CD4-positive, CD25-positive, alpha-beta regulatory T cell (primary cell): ENCODE measurements around the gene SSTR5. TPM values are rescaled to one million over a fixed set of nuclear protein-coding genes. Genes with fewer than 3 reads are reported as not detected.

ENCODE experiments used
- ATAC-seq, 2 donors: fragments of 150-1000 bp; cut with Tn5 transposase; one replicate each; pipeline ENCODE4 v1.10.0; 2021; ENCODE audit warnings: low read depth in 2 of 2, moderate number of reproducible peaks in 2 of 2, moderate library complexity in 1 of 2
- DNase-seq, 3 donors: peaks; one replicate each; pipeline versions ENCODE4 v3.0.0 to v3.0.0-alpha.2; 2012 to 2022; ENCODE audit warnings: mixed read lengths in 1 of 3
- H3K27ac ChIP-seq: one replicate; pipeline ENCODE4 v1.7.0; 2013; ENCODE audit warnings: mild to moderate bottlenecking, low read length; ENCODE audit not compliant: insufficient read depth, poor library complexity, severe bottlenecking
- H3K27me3 ChIP-seq: one replicate; pipeline ENCODE4 v1.7.0; 2013; ENCODE audit warnings: low read length; ENCODE audit not compliant: control insufficient read depth, insufficient read depth
- H3K36me3 ChIP-seq: one replicate; pipeline ENCODE4 v1.7.0; 2013; ENCODE audit warnings: mild to moderate bottlenecking, low read length, moderate library complexity; ENCODE audit not compliant: control insufficient read depth, insufficient read depth
- H3K4me1 ChIP-seq: 2 replicates; pipeline ENCODE4 v1.7.0; 2013; ENCODE audit warnings: mild to moderate bottlenecking, low read length; ENCODE audit not compliant: insufficient read depth, control insufficient read depth, poor library complexity, severe bottlenecking
- H3K4me3 ChIP-seq: one replicate; pipeline ENCODE4 v1.7.0; 2013; ENCODE audit warnings: low read depth, mild to moderate bottlenecking, low read length, moderate library complexity
- H3K9me3 ChIP-seq, 2 experiments: 1 replicate in 1 of 2; 2 replicates in 1 of 2; pipeline ENCODE4 v1.7.0; 2013; ENCODE audit warnings: low read length in 2 of 2, mild to moderate bottlenecking in 1 of 2, moderate library complexity in 1 of 2; ENCODE audit not compliant: control insufficient read depth in 2 of 2
- H3K27ac Mint-ChIP-seq, 3 donors: one replicate each; pipeline ENCODE4 v1.8.0; 2020 to 2022; ENCODE audit warnings: mild to moderate bottlenecking in 3 of 3, mixed read lengths in 3 of 3, moderate library complexity in 2 of 3
- H3K27me3 Mint-ChIP-seq: one replicate; pipeline ENCODE4 v1.8.0; 2022; ENCODE audit warnings: mild to moderate bottlenecking, mixed read lengths
- H3K36me3 Mint-ChIP-seq: one replicate; pipeline ENCODE4 v1.8.0; 2020; ENCODE audit warnings: mixed read lengths
- H3K4me1 Mint-ChIP-seq, 4 donors: one replicate each; pipeline ENCODE4 v1.8.0; 2020 to 2022; ENCODE audit warnings: mixed read lengths in 4 of 4, mild to moderate bottlenecking in 1 of 4
- H3K4me3 Mint-ChIP-seq, 4 donors: one replicate each; pipeline ENCODE4 v1.8.0; 2020 to 2022; ENCODE audit warnings: mild to moderate bottlenecking in 4 of 4, mixed read lengths in 4 of 4, moderate library complexity in 3 of 4
- H3K9me3 Mint-ChIP-seq, 7 donors: one replicate each; pipeline ENCODE4 v1.8.0; 2020 to 2022; ENCODE audit warnings: mixed read lengths in 7 of 7, mild to moderate bottlenecking in 3 of 7, moderate library complexity in 2 of 7
- polyA plus RNA-seq, 4 donors: library from polyadenylated mRNA; unstranded; fragments of 300-500 nt; fragmentation: Illumina TruSeq; gene quantifications; one replicate each; pipeline ENCODE4 v1.2.3, GENCODE V29; 2021
- total RNA-seq: library from RNA; stranded (reverse); gene quantifications from one replicate; pipeline ENCODE4 v1.2.3, GENCODE V29; 2022

The SSTR5 gene
- total and polyA plus RNA-seq, 5 donors from 2014 or later, result not detected

DNA sequence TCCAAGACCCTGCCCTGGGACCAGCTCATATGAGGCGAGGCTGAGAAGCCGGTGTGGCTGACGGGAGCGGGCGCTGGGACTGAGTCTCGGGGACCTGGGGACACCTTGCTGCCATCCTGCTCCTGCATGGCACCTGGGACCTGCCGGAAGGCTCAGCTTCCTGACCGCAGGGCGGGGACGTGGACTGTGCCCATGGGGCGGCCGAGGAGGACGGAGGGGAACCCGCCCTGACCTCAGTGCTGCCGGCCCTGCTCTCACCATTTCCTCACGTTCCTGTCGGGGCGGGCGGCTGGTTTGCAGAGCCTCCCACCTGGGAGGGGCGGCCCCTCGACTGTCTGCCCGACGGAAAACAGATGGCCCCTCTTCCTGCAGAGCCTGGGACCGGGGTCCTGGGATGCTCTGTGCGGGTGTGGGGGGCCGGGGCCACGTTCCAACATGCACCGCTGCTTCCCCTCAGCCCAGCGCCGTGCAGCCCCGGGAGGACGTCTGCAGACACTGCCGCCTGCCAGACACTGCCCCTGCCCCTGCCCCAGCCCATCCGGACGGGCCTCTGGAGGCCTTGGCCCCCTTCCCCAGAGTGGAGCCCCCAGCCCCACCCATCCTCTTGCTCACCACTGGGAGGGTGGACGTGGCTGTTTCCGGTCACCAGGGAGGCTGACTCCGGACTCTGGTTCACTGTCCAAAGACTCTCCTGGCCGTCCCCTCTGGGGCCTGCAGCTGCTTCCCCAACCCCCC lies 43.9 kb upstream of the SSTR5 start:
- no peaks in the 10 kb centered on the region for H3K27me3 ChIP-seq
- Mint-ChIP-seq H3K27me3 (peaks cover 4% of the 10 kb centered on the region), H3K36me3 (no peaks in the 10 kb centered on the region), H3K4me1 (peaks cover 0 to 3% (median 0%) of the 10 kb centered on the region in 4 donors), H3K4me3 (no peak overlapping the region), H3K27ac (peak overlapping the region in 2 of 3 donors; percentile 36 to 43), H3K9me3 (no peaks in the 10 kb centered on the region)
- H3K27ac ChIP-seq, result no peak overlapping the region
- no peak for DNase-seq
- no peaks in the 10 kb centered on the region for H3K9me3 ChIP-seq
- no peaks in the 10 kb centered on the region for H3K36me3 ChIP-seq
- no peak for ATAC-seq
- no peak overlapping the region for H3K4me3 ChIP-seq
- no peaks in the 10 kb centered on the region for H3K4me1 ChIP-seq

DNA sequence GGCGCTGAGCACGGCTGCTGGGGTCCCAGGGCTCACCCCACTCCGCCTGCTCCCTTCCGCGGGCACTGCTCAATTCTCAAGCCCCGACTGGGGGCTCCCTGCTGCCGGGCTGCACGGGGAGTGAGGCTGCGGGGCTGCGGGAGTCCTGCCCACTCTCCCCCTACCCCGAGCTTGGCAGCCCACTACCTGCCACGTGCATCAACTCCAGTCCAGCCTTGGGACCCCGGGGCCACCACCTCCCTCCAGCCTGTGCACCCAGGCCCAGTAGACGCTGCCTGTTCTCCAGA lies 43.3 kb upstream of the SSTR5 start:
- H3K27ac Mint-ChIP-seq, result no peak overlapping the region
- H3K4me3 Mint-ChIP-seq, result no peak overlapping the region
- no peak for DNase-seq
- no peak for ATAC-seq
- H3K9me3 Mint-ChIP-seq, result no peaks in the 10 kb centered on the region
- peaks cover 4% of the 10 kb centered on the region for H3K27me3 Mint-ChIP-seq
- Histone ChIP-seq H3K4me1 (no peaks in the 10 kb centered on the region), H3K36me3 (no peaks in the 10 kb centered on the region), H3K4me3 (no peak overlapping the region), H3K27me3 (no peaks in the 10 kb centered on the region), H3K27ac (no peak overlapping the region), H3K9me3 (no peaks in the 10 kb centered on the region)
- H3K36me3 Mint-ChIP-seq, result no peaks in the 10 kb centered on the region
- peaks cover 0 to 3% (median 0%) of the 10 kb centered on the region in 4 donors for H3K4me1 Mint-ChIP-seq

DNA sequence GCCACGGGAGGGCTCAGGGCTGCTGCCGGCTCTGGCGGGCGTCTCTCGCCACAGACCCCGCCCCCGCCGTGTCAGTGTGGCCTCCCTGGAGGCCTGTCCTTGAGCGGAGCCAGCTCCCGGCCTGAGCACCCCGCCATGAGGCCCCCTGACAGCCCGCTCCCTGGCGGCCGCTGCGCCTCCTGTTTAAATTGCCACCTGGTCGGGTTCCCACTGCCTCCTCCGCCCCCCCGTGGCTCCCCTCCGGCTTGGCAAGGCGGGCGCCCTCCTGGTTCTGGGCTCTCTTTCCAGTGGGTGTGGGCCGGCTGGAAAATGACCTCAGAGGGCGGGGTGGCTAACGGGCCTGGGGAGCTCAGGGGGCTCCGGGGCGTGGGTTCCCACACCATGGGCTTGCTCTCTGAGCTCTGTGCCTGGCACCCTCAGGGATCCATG lies 42.1 kb upstream of the SSTR5 start:
- H3K27ac Mint-ChIP-seq, result no peak overlapping the region
- H3K9me3 ChIP-seq, result no peaks in the 10 kb centered on the region
- H3K36me3 Mint-ChIP-seq, result no peaks in the 10 kb centered on the region
- H3K27ac ChIP-seq, result no peak overlapping the region
- H3K4me1 Mint-ChIP-seq, result peaks cover 0 to 3% (median 0%) of the 10 kb centered on the region in 4 donors
- no peaks in the 10 kb centered on the region for H3K9me3 Mint-ChIP-seq
- ATAC-seq (no peak), DNase-seq (no peak)
- H3K4me3 Mint-ChIP-seq, result no peak overlapping the region
- no peak overlapping the region for H3K4me3 ChIP-seq
- no peaks in the 10 kb centered on the region for H3K27me3 ChIP-seq
- no peaks in the 10 kb centered on the region for H3K36me3 ChIP-seq
- H3K27me3 Mint-ChIP-seq, result peaks cover 4% of the 10 kb centered on the region
- no peaks in the 10 kb centered on the region for H3K4me1 ChIP-seq

DNA sequence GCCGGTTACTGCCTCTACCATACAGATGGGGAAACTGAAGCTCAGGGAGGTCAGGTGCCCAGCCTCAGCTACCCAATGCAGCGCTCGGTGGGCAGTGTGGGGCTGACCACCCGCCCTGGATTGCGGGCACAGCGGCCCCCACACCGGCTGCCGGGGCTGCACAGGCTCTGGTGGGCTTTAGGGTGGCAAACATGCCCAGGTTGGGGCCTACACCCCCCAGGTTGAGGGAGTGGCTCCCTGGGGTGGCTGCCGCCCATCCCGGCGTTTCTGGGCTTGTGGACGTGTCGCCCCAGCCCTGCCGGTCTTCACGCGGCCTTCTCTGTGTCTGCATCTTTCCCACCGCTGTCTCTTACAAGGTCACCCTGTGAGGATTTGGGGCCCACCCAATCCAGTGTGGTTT lies 40.9 kb upstream of the SSTR5 start:
- Mint-ChIP-seq H3K36me3 (no peaks in the 10 kb centered on the region), H3K4me1 (peaks cover 0 to 3% (median 0%) of the 10 kb centered on the region in 4 donors), H3K4me3 (no peak overlapping the region), H3K9me3 (no peaks in the 10 kb centered on the region), H3K27ac (no peak overlapping the region), H3K27me3 (no peaks in the 10 kb centered on the region)
- no peaks in the 10 kb centered on the region for H3K4me1 ChIP-seq
- no peaks in the 10 kb centered on the region for H3K36me3 ChIP-seq
- no peak overlapping the region for H3K4me3 ChIP-seq
- no peak overlapping the region for H3K27ac ChIP-seq
- H3K9me3 ChIP-seq, result no peaks in the 10 kb centered on the region
- ATAC-seq (no peak), DNase-seq (no peak)
- H3K27me3 ChIP-seq, result no peaks in the 10 kb centered on the region

GRCh38 chr16:1032607-1033006 lies 39.9 kb upstream of the SSTR5 start:
- H3K36me3 ChIP-seq, result no peaks in the 10 kb centered on the region
- no peak overlapping the region for H3K4me3 Mint-ChIP-seq

GRCh38 chr16:1033128-1033679 lies 39.3 kb upstream of the SSTR5 start:
- Mint-ChIP-seq H3K9me3 (no peaks in the 10 kb centered on the region), H3K36me3 (no peaks in the 10 kb centered on the region), H3K27me3 (no peaks in the 10 kb centered on the region), H3K4me3 (no peak overlapping the region), H3K27ac (no peak overlapping the region), H3K4me1 (peaks cover 0 to 3% (median 0%) of the 10 kb centered on the region in 4 donors)
- Histone ChIP-seq H3K4me1 (no peaks in the 10 kb centered on the region), H3K27ac (no peak overlapping the region), H3K36me3 (no peaks in the 10 kb centered on the region), H3K9me3 (no peaks in the 10 kb centered on the region), H3K4me3 (no peak overlapping the region), H3K27me3 (no peaks in the 10 kb centered on the region)
- DNase-seq, result no peak
- no peak for ATAC-seq

More at GRCh38 chr16:1032607-1033006, 39.9 kb upstream of the SSTR5 start:
- Histone ChIP-seq H3K27ac (no peak overlapping the region), H3K4me3 (no peak overlapping the region), H3K4me1 (no peaks in the 10 kb centered on the region), H3K27me3 (no peaks in the 10 kb centered on the region), H3K9me3 (no peaks in the 10 kb centered on the region)
- Mint-ChIP-seq H3K27me3 (no peaks in the 10 kb centered on the region), H3K36me3 (no peaks in the 10 kb centered on the region), H3K27ac (no peak overlapping the region), H3K4me1 (peaks cover 0 to 3% (median 0%) of the 10 kb centered on the region in 4 donors), H3K9me3 (no peaks in the 10 kb centered on the region)
- no peak for DNase-seq
- no peak for ATAC-seq

DNA sequence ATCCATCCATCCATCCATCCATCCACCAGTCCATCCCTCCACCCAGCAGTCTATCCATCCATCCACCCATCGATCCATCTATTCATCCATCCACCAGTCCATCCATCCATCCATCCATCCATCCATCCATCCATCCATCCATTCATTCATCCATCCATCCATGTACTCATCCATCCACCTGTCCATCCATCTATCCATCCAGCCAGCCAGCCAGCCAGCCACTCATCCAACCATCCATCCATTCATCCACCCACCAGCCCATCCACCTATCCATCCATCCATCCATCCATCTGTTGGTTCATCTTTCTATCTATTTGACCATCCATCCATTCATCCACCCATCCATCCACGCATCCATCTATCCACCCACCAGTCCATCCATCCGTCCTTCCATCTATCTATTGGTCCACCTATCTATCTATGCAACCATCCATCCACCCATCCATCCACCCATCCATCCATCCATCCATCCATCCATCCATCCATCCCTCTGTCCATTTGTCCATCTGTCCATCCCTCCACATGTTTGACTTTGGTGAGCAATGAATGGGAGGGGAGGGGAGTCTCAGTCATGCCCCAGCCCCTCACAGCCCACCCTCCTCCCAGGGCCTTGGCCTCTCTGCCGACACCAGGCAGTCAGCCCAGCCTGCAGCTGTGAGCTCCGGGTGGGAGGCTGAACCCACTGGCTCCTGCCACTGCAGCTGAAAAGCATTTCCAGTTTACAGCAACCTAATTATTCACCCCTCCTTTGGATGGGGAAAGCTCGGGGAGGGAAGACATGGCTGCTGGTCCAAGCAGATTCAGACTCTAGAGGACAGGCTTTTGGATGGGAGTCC lies 38.1 kb upstream of the SSTR5 start:
- Histone ChIP-seq H3K27me3 (no peaks in the 10 kb centered on the region), H3K4me3 (no peak overlapping the region), H3K4me1 (no peaks in the 10 kb centered on the region), H3K27ac (no peak overlapping the region), H3K36me3 (no peaks in the 10 kb centered on the region), H3K9me3 (no peaks in the 10 kb centered on the region)
- H3K4me3 Mint-ChIP-seq, result no peak overlapping the region
- ATAC-seq, result no peak
- H3K9me3 Mint-ChIP-seq, result no peaks in the 10 kb centered on the region
- no peaks in the 10 kb centered on the region for H3K36me3 Mint-ChIP-seq
- peaks cover 0 to under 1% (median 0%) of the 10 kb centered on the region in 4 donors for H3K4me1 Mint-ChIP-seq
- H3K27me3 Mint-ChIP-seq, result no peaks in the 10 kb centered on the region
- peak overlapping the region in 1 of 3 donors; percentile 71 for H3K27ac Mint-ChIP-seq
- DNase-seq, result no peak
